ENCODE results near the gene GARS1. TPM values are rescaled to one million over a fixed set of nuclear protein-coding genes. Genes with fewer than 3 reads are reported as not detected.

The GARS1 gene
- total RNA-seq, 1 experiment from 2014 or later = 380 TPM

DNA sequence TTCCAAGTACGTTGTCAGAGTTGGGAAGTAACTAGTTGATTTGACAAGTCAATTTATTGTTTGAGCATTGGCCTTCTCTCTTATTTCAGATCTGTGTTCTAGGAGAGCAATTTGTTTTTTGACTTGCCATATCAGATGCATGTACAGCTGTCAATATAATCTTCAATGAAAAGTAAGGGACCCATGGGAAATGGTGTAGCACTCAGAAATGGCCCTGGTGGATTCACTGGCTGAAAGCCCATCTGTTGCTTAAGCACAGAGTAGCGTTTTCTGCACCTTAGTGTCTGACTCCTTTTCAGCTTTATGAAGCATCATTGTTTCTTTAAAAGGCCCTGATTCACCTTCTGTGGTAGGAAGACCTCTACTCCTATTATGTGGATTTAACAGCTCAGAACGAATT, 10.2 kb downstream of the GARS1 start:
- no peaks in the 10 kb centered on the region for H3K9me3 Mint-ChIP-seq (ENCODE audit: unreplicated experiment)
- CTCF ChIA-PET = no interaction called here
- no TSS peak for BruUV-seq (replicated peaks)

DNA sequence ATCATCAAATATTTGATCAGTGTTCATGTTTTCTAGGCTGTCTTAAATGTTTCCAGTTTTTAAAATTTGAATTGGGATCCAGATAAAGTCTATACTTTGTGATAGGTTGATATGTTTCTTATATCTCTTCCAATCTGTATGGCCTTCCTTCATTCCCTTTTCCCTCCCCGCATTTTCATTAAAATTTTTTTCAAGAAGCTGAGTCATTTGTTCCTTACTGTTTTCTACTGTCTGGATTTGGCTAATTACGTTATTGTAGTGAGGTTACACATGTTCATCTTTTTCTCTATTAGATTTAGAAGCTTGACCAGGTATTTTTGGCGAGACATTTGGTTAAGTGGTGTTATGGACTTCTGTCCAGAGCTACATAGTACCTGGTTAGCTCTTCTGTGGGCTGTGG, 11.2 kb downstream of the GARS1 start:
- Histone ChIP-seq H3K36me3 (ENCODE audit: control insufficient read depth, insufficient read depth, low read length) (no peaks in the 10 kb centered on the region), H3K4me1 (no peaks in the 10 kb centered on the region), H3K4me3 (ENCODE audit: low read depth, low read length) (no peak overlapping the region), H3K9me3 (no peaks in the 10 kb centered on the region), H3K27me3 (replicated peaks; ENCODE audit: control insufficient read depth, insufficient read depth, low read length) (no peaks in the 10 kb centered on the region)
- CTCF ChIA-PET = no interaction called here
- no peaks in the 10 kb centered on the region for H3K9me3 Mint-ChIP-seq (ENCODE audit: unreplicated experiment)
- no peak overlapping the region for H3K27ac Mint-ChIP-seq (ENCODE audit: unreplicated experiment)
- H3K4me3 Mint-ChIP-seq (ENCODE audit: unreplicated experiment) = no peak overlapping the region
- intact Hi-C loops (cut with micrococcal nuclease; ENCODE audit: unreplicated experiment) = no loop called here
- no TSS peak for BruUV-seq (replicated peaks)
- peaks cover 94% of the 10 kb centered on the region for H3K36me3 Mint-ChIP-seq (ENCODE audit: insufficient read depth, unreplicated experiment)
- TF ChIP-seq, protein P1, sequence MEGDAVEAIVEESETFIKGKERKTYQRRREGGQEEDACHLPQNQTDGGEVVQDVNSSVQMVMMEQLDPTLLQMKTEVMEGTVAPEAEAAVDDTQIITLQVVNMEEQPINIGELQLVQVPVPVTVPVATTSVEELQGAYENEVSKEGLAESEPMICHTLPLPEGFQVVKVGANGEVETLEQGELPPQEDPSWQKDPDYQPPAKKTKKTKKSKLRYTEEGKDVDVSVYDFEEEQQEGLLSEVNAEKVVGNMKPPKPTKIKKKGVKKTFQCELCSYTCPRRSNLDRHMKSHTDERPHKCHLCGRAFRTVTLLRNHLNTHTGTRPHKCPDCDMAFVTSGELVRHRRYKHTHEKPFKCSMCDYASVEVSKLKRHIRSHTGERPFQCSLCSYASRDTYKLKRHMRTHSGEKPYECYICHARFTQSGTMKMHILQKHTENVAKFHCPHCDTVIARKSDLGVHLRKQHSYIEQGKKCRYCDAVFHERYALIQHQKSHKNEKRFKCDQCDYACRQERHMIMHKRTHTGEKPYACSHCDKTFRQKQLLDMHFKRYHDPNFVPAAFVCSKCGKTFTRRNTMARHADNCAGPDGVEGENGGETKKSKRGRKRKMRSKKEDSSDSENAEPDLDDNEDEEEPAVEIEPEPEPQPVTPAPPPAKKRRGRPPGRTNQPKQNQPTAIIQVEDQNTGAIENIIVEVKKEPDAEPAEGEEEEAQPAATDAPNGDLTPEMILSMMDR (IDR thresholded peaks at IDR 0.05; ENCODE audit: insufficient read depth in 1 of 2, low read depth in 1 of 2, low read length in 1 of 2, severe bottlenecking in 1 of 2, unreplicated experiment in 1 of 2) = no peak
- no peak for DNase-seq
- no peaks in the 10 kb centered on the region for H3K4me1 Mint-ChIP-seq (ENCODE audit: low read depth, unreplicated experiment)
- no peaks in the 10 kb centered on the region for H3K27me3 Mint-ChIP-seq (ENCODE audit: insufficient read depth, unreplicated experiment)
- POLR2A ChIA-PET = no interaction called here

More for the DNA sequence above, 10.2 kb downstream of the GARS1 start:
- POLR2A ChIA-PET = no interaction called here
- TF ChIP-seq, protein P1 (IDR thresholded peaks at IDR 0.05; ENCODE audit: insufficient read depth in 1 of 2, low read depth in 1 of 2, low read length in 1 of 2, severe bottlenecking in 1 of 2, unreplicated experiment in 1 of 2) = no peak
- Histone ChIP-seq H3K27me3 (replicated peaks; ENCODE audit: control insufficient read depth, insufficient read depth, low read length) (no peaks in the 10 kb centered on the region), H3K4me1 (no peaks in the 10 kb centered on the region), H3K9me3 (no peaks in the 10 kb centered on the region), H3K36me3 (ENCODE audit: control insufficient read depth, insufficient read depth, low read length) (no peaks in the 10 kb centered on the region), H3K4me3 (ENCODE audit: low read depth, low read length) (no peak overlapping the region)
- intact Hi-C loops (cut with micrococcal nuclease; ENCODE audit: unreplicated experiment) = no loop called here
- peaks cover 94% of the 10 kb centered on the region for H3K36me3 Mint-ChIP-seq (ENCODE audit: insufficient read depth, unreplicated experiment)
- no peak overlapping the region for H3K4me3 Mint-ChIP-seq (ENCODE audit: unreplicated experiment)
- H3K27ac Mint-ChIP-seq (ENCODE audit: unreplicated experiment) = no peak overlapping the region
- no peaks in the 10 kb centered on the region for H3K4me1 Mint-ChIP-seq (ENCODE audit: low read depth, unreplicated experiment)
- no peaks in the 10 kb centered on the region for H3K27me3 Mint-ChIP-seq (ENCODE audit: insufficient read depth, unreplicated experiment)
- no peak for DNase-seq

DNA sequence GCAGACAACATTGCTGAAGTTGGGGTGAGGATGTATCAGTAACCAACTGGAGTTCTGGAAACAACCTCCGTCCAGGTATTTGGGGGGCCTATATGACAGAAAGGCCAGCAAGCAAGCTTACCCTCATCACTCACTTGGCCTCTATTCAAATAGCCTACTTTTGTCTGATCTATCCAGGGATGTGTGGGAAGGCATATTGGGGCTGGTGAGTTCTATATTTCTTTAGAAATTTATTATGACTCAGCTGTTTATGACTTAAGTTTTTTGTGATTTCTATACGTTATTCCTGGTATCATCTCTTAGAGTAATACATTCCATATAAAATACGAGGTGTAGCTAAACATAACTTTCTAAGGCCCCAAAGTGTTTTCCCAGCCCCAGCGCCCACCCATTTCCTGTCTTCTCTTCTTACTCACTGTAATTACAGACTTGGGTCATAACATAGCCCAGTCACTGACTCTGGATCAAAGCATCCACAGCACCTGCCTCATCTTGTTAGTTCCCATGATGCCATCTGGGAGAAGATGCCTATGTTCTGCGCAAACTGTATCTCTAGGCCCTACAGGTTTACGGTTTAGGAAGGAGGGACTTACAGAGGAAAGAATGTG, 18.1 kb downstream of the GARS1 start:
- no peaks in the 10 kb centered on the region for H3K27me3 Mint-ChIP-seq (ENCODE audit: insufficient read depth, unreplicated experiment)
- no TSS peak for BruUV-seq (replicated peaks)
- intact Hi-C loops (cut with micrococcal nuclease; ENCODE audit: unreplicated experiment) = no loop called here

More for the DNA sequence above, 18.1 kb downstream of the GARS1 start:
- DNase-seq = no peak
- ChIA-PET CTCF (no interaction called here), POLR2A (interaction anchor here (0.6 to 0.9 kb wide), 2 partner anchors 18 to 577 kb away, joined by 3 to 4 read pairs; partner anchors contain the start of gene GARS1)
- TF ChIP-seq, protein P1 (IDR thresholded peaks at IDR 0.05; ENCODE audit: insufficient read depth in 1 of 2, low read depth in 1 of 2, low read length in 1 of 2, severe bottlenecking in 1 of 2, unreplicated experiment in 1 of 2) = no peak
- H3K36me3 ChIP-seq (ENCODE audit: control insufficient read depth, insufficient read depth, low read length) = 0 out of 2 replicates have a peak, but pooled peaks cover 1% of the 10 kb centered on the region
- Mint-ChIP-seq H3K4me1 (ENCODE audit: low read depth, unreplicated experiment) (no peaks in the 10 kb centered on the region), H3K27ac (ENCODE audit: unreplicated experiment) (no peak overlapping the region), H3K36me3 (ENCODE audit: insufficient read depth, unreplicated experiment) (peaks cover 95% of the 10 kb centered on the region), H3K4me3 (ENCODE audit: unreplicated experiment) (no peak overlapping the region), H3K9me3 (ENCODE audit: unreplicated experiment) (no peaks in the 10 kb centered on the region)
- H3K27me3 ChIP-seq (replicated peaks; ENCODE audit: control insufficient read depth, insufficient read depth, low read length) = no peaks in the 10 kb centered on the region
- no peaks in the 10 kb centered on the region for H3K9me3 ChIP-seq
- H3K4me3 ChIP-seq (ENCODE audit: low read depth, low read length) = no peak overlapping the region
- no peaks in the 10 kb centered on the region for H3K4me1 ChIP-seq
